ENCODE measurements around the gene ARHGAP30. TPM values are rescaled to one million over a fixed set of nuclear protein-coding genes. Genes with fewer than 3 reads are reported as not detected.

The ARHGAP30 gene
- total and polyA plus RNA-seq, 9 donors: 1.6 to 9.3 (median 2.8) TPM

- no peaks in the 10 kb centered on the region for H3K27me3 ChIP-seq
- 84 to 85% (median 84%) methylated on average over 19 of the region's 19 CpGs for WGBS, 3 donors
- TF ChIP-seq POLR2A (IDR thresholded peaks at IDR 0.05): no peak
- TF ChIP-seq CTCF (IDR thresholded peaks at IDR 0.05): no peak
- no peak for TF ChIP-seq EP300 (IDR thresholded peaks at IDR 0.05)
These were observed 3.2 kb upstream of the ARHGAP30 start for GRCh38 chr1:161072751-161073449.

GRCh38 chr1:161071886-161072371 lies 2.2 kb upstream of the ARHGAP30 start:
- DNase-seq: no peak
- Histone ChIP-seq H3K36me3 (no peaks in the 10 kb centered on the region), H3K4me3 (no peak overlapping the region), H3K27ac (no peak overlapping the region), H3K27me3 (no peaks in the 10 kb centered on the region), H3K4me1 (ENCODE audit: insufficient read depth) (no peaks in the 10 kb centered on the region), H3K9me3 (no peaks in the 10 kb centered on the region)
- WGBS, 3 donors: 71 to 78% (median 73%) methylated on average over 9 of the region's 9 CpGs
- intact Hi-C loops (cut with DNase I): no loop called here
- TF ChIP-seq EP300 (IDR thresholded peaks at IDR 0.05) (no peak), POLR2A (IDR thresholded peaks at IDR 0.05) (no peak), CTCF (IDR thresholded peaks at IDR 0.05) (no peak)

More at GRCh38 chr1:161072751-161073449, 3.2 kb upstream of the ARHGAP30 start:
- no peak for DNase-seq
- no peak overlapping the region for H3K27ac ChIP-seq
- H3K9me3 ChIP-seq: no peaks in the 10 kb centered on the region
- intact Hi-C loops (cut with DNase I): no loop called here
- no peaks in the 10 kb centered on the region for H3K36me3 ChIP-seq
- H3K4me3 ChIP-seq: no peak overlapping the region
- H3K4me1 ChIP-seq (ENCODE audit: insufficient read depth): no peaks in the 10 kb centered on the region

GRCh38 chr1:161070761-161071160 lies 1.1 kb upstream of the ARHGAP30 start:
- 87 to 95% (median 92%) methylated on average over 4 of the region's 4 CpGs for WGBS, 3 donors
- H3K9me3 ChIP-seq: no peaks in the 10 kb centered on the region
- no peak overlapping the region for H3K4me3 ChIP-seq
- DNase-seq: no peak
- no peaks in the 10 kb centered on the region for H3K27me3 ChIP-seq
- intact Hi-C loops (cut with DNase I): no loop called here
- TF ChIP-seq CTCF (IDR thresholded peaks at IDR 0.05) (no peak), POLR2A (IDR thresholded peaks at IDR 0.05) (no peak), EP300 (IDR thresholded peaks at IDR 0.05) (no peak)
- no peaks in the 10 kb centered on the region for H3K36me3 ChIP-seq
- H3K4me1 ChIP-seq (ENCODE audit: insufficient read depth): no peaks in the 10 kb centered on the region
- H3K27ac ChIP-seq: no peak overlapping the region

GRCh38 chr1:161069241-161069640 lies 450 bp downstream of the ARHGAP30 start:
- Histone ChIP-seq H3K4me3 (no peak overlapping the region), H3K36me3 (no peaks in the 10 kb centered on the region), H3K9me3 (no peaks in the 10 kb centered on the region), H3K27me3 (no peaks in the 10 kb centered on the region), H3K4me1 (ENCODE audit: insufficient read depth) (no peaks in the 10 kb centered on the region), H3K27ac (no peak overlapping the region)
- intact Hi-C loops (cut with DNase I): no loop called here
- DNase-seq: no peak
- WGBS, 3 donors: 77 to 85% (median 84%) methylated on average over 9 of the region's 9 CpGs
- TF ChIP-seq POLR2A (IDR thresholded peaks at IDR 0.05): no peak
- no peak for TF ChIP-seq CTCF (IDR thresholded peaks at IDR 0.05)
- TF ChIP-seq EP300 (IDR thresholded peaks at IDR 0.05): no peak

Data from ovary (tissue), 9 donors.